HG03521 (cell line): Measurements from ENCODE around the gene ROR2.

Experiments used
- ATAC-seq: cut with Tn5 transposase; IDR thresholded peaks from one replicate; pipeline ENCODE4 v1.9.1; 2021; ENCODE audit warnings: mild to moderate bottlenecking, moderate library complexity; ENCODE audit not compliant: unreplicated experiment

The ROR2 gene

DNA sequence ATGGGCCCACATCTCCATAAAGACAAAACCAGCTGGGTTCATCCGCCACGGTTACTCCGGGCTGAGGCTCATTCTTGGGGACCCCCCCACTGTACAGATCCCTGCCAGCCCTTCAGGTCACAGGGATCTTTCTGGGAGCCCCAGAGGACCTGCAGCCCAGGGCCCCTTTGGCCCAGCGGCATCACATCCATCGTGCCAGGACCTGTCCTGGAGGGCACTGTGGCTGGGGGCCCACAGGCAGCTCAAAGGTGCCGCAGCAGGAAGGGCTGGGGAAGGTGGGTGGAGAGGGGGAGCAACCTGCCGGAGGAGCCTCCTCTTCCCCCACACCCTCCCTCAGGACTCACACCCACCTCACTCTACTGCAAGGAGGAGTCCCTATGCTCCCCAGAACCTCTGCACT is 252.8 kb downstream of the ROR2 start:
- no peak for ATAC-seq

DNA sequence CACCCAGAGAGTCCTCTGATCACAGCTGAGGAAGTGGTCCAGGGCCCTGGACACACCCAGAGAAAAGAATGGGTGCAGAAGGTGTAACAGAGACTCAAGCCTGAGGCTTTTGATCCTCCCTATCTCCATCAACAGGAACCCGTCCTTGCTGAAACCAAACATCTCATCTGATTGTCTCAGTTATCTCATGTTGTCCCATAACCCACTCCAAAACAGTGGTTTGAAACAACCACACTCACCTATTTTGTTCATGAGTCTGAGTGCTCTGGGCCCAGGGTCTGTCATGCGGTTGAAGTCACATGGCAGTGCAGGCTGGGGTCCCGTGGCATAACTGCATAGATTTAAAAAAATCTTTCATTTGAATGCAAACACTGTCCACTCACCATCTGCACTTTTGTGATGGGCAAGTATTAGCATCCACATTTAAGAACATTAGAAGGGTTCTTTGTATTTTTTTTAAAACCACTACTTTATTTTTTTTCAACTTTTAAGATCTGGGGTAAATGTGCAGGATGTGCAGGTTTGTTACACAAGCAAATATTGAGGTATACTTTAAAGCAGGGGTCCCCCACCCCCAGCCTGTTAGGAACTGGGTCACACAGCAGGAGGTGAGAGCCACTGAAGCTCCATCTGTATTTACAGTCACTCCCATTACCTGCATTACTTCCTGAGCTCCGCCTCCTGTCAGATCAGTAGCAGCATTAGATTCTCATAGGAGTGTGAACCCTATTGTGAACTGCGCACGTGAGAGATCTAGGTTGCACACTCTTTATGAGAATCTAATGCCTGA is 255.8 kb downstream of the ROR2 start:
- no peak for ATAC-seq

DNA sequence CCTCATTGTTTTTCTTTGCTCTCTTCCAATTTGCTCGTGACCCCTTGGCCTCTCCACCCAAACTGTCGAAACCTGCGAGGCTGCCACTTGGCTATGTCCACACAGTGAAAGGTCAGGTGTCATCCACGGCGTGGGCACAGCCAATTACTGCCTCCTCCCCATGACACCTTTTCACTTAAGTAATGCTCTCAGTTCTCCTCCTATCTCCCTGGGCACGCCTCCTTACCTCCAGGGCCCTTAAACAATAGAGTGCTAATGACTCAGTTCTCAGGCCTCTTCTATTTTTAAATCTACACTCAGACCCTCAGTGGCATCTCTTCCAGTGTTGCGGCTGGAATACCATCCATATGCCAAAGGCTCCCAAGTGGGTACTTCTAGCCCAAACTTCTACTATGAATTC is 256.8 kb downstream of the ROR2 start:
- no peak for ATAC-seq

GRCh38 chr9:91690540-91691249 is 259.3 kb downstream of the ROR2 start:
- ATAC-seq: no peak

GRCh38 chr9:91689006-91689405 is 261.0 kb downstream of the ROR2 start:
- ATAC-seq: no peak

- no peak for ATAC-seq
Observed at GRCh38 chr9:91683269-91683668, 266.8 kb downstream of the ROR2 start.

DNA sequence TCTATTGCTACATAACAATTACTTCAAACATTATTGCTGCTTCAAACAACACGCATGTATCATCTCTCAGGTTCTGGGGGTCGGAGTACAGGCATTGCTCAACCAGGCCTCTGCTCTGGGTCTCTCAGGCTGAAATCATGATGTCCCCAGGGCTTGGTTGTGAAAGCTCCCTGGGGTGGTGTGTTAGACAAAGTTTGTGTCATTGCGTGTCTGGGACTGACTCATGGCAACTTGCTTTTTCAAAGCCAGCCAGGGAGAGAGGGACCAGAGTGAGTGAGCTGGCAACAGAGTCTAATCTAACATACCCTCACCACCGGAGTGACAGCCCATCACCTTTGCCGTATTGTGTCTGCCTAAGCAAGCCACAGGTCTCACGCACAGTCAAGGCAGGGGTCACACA is 267.2 kb downstream of the ROR2 start:
- ATAC-seq: no peak

DNA sequence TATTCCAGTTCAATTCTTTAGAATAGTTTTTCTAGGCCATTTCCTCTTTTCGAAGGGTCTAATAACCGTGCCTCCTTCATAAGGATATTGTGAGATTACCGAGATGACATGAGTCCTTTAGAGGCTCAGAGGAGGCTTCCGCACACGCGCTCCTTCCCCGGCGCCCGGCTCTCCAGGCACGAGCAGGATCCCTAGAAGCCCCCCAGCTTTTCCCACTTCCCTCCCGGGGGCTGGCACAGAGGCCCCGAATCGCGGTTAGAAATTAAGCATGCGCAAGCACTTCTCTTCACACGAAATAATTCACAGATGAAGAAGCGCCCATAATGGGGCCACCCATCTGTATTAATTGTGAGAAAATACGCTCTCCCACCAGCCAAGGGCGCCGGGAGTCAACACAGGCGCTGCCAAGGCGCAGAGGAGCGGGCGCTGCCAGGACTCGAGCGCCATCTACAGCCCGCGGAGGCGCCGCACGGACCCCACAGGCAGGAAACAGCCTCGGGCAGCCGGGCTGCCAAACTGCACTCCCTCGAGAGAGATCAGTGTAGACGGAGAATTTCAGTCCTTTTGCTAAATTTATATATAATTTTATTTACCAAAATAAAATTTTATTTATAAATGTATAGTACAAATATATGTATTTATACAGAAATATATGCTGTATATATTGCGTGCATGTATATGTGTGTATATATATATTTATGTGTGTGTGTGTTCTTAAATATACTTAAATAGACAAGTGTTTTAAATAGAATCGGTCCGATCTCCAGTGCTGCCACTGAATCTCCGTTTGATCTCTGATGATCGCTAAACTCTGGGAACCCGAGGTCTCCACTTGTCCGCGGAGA is 268.3 kb downstream of the ROR2 start:
- ATAC-seq: no peak

DNA sequence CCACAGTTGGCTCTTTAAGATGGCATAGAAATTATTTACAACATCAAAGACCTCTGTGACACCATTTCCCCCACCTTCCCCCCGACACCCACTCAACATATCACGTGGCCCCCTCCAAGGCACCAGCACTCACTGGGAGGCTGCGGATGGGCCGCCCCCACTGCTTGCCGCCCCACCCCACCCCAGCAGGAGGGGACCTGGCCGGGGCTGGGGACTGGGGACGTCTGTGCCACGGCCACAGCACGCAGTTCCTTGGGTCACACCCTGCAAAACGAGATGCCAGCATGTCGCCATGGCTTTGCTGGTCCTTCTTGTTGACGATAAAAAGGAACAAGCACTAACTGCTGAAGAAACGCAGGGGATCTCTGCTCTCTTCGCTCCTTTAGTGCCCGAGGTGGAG is 269.0 kb downstream of the ROR2 start:
- ATAC-seq: no peak

DNA sequence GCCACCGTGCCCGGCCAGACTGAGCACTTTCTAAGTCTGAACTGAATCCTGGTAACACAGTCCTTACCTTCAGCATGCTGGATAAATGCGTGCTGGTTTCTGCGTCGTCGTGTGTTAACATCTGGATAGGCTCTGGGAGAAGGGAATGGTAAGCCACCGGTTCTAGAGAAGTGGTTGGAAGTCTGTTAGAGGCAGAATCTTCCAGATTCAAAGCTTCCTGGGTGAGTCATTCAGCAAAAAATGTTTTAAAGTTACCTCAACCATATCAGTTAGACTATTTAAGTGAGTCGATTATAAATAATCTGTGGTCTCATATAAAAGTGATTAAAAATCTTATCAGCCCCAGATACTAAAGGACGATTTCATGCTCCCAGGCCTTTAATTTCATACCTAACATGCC is 269.9 kb downstream of the ROR2 start:
- no peak for ATAC-seq

DNA sequence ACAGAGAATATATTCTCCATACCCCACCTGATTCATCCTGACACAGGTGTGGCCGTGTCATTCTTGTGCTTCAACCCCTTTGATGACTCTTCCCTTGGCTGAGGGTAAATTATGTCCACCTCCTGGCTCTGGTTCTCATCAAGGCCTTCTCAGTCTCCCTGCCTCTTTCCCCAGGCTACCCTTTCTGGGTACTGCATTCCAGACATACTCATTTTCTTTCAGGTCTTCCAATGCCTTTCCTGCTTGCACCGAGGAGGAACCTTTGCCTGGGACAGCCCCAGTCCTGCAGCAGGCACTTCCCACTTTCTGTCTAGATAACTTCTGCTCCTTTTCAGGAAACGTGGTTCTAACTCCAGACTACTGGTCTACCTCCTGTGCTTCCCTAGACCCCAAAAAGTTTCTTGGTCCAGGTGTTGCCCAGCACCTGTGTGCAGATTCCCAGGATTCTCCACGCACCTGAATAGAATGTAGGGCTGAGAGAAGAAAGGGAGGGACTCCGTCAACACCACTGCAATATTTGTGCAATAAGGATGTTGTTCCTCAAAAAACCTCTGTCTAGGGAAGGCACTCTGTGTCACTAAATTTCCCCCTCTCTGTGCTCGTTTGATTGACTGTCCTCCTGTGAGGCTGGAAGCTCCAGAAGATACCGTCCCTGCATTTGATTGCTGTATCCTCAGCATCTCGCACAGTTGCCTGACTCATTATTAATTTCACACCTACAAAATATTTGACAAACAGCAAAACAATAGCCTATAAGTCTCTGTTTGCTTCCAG is 271.0 kb downstream of the ROR2 start:
- ATAC-seq: no peak

DNA sequence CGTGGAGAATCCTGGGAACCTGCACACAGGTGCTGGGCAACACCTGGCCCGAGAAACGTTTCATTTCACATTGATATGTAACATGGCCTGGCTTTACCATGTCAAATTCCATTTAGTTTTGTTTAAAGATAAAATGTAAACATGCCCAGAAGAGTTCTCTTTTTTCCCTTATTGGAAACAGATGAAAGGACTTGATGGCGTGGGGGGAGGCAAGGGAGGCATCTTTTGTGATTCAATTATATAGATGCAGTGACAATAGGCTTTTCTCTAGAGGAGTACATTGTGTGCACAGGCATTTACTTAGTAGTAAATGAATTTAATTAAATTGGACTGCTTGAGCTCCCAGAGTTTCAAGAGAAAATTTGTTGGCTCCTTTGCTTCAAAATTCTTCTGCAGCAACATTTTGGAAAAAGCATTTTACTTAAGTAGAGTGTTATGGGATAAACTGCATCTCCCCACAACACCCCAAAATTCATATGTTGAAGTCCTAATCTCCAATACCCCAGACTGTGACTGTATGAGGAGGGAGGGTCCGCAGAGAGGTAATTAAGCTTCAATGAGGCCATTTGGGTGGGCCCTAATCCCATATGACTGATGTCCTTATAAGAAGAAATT is 272.1 kb downstream of the ROR2 start:
- no peak for ATAC-seq

DNA sequence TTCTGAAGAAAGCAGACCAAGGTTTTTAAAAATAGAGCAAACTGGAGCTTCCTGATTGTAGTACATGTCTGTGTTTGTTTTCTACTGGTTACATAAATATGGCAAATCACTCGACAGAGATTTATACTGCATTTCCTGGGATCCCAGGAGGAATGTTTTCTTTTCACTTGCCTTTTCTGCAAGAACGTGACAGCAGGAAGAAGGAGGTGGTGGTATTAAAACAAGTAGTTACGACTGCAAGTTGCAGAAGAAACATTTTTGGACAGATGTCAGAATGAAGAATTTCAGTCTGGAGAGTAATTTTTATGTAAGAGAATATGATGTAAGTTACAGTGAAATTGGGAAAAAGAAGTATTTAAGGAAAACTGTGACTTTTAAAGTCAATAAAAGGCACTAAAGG is 272.7 kb downstream of the ROR2 start:
- ATAC-seq: no peak

DNA sequence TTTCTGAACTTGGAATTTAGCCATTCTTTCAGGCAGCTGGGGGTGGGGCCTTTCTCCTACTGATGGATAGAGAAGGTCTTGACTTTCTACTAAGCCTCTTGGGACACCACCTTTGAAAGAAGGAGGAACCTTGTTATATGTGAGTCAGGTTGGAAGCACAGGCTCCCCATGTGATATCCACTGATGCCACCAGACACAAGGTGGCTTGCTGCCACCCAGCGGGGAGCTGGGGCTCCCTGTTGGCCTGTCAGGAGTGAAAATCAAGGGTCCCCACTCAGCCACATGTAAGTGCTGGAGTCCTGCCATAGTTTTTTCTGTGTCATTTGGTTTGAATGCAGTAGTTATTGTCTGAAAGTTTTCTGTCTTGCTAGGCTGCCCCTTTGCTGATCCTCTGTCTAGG is 274.0 kb downstream of the ROR2 start:
- no peak for ATAC-seq

DNA sequence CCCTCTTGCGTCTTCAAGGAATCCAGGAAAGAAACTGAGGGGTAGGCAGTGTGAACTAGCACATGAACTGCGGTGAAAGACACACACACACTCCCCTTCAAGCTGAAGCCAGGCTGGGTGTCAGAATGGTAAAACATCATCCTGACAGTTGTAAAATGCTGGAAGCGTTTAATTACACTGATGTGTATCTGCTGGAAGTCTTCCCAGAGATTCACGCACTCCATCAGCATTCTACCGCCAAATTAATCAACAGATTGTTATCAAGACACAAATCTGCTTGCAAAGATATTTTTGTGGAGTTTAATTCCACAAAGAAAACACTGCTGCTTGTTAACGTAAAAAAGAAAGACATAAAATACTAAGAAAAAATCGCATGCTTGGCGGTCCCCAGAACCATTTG is 285.4 kb downstream of the ROR2 start:
- ATAC-seq: no peak

DNA sequence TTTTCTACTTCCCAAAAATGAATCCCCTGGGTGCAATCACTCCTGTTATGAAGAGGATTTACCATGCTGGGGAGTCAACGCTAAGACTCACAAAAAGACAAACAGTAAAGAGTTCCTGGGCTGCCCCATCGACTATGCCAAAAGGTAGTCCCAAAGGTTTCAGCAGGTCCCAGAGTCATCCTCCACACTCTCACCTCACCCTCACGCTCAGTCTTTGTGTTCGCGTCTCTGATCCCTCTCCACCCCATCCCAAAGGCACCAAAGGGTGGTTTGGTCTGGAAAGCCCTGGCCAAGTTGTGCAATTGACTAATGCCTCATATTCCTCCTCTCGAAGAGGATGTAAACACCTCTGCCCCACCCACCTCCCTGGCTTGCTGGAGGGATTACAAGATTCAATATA is 286.2 kb downstream of the ROR2 start:
- no peak for ATAC-seq

- no peak for ATAC-seq
Observed at GRCh38 chr9:91661451-91661850, 288.6 kb downstream of the ROR2 start.

GRCh38 chr9:91660521-91660920 is 289.5 kb downstream of the ROR2 start:
- no peak for ATAC-seq

DNA sequence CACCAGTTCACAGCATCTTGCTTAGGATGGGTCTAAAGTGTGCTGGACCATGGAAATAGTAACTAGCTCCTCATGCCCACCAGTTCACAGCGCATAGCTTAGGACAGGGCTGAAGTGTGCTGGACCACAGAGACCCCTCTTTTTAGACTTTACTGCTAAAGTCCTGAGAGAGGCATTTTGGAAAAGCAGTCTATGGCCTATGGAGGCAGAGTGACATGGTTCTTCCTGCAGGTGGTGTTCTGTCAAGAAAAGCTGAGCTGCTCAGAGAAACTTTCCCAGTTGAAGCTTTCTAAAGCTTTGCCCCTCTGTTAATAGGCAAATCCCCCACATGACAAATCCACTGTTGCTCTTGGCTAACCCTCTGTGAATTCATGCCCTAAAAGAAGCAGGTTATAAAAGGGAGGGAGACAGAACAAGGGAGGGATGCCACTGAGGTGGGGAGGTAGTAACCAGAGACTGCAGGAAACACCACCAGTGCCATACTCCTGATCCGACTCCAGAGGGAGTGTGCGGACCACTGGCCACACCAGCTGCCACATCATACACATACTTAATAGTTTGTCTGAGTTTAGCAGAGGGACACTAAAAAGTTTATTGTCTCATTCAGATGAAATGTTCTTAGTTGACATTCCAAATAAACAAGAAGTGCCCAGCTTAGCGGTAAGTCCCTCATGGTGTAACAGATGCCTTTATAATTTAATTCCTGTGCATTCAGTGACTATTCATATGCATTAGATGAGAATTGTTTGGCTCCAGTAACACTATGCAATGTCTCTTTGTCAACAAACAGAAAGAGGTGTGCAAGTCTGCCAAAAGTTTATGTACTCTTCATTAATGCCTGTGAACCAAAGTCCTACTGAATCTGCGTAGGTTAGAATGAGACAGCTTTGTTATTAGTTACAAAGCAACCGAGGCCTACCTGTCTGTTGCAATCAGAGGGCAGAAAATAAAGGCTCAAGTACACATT is 290.2 kb downstream of the ROR2 start:
- ATAC-seq: no peak
